Embryonic facial prominence (tissue), 1 donor: ENCODE measurements around the gene NFE2L3.
"Not testable (repeated sequence)": the region's sequence is repeated elsewhere in the genome, so short reads cannot be mapped to it uniquely, and the experiment has no call there.

Experiments used
- DNase-seq: peaks from one replicate; pipeline ENCODE4 v3.0.0-alpha.2; 2016; ENCODE audit errors: extremely low spot score

The NFE2L3 gene

GRCh38 chr7:26151953-26152781, at the start of gene NFE2L3:
Gene NFE2L3 (plus strand): TSS chr7:26152198. CDS start chr7:26152499, 301 bp downstream.
- no peak for DNase-seq

GRCh38 chr7:26103596-26103995, 48.4 kb upstream of the NFE2L3 start:
- no peak for DNase-seq

GRCh38 chr7:26105236-26105635, 46.8 kb upstream of the NFE2L3 start:
- DNase-seq: no peak

- DNase-seq: no peak
These were observed 46.1 kb upstream of the NFE2L3 start for GRCh38 chr7:26105931-26106330.

GRCh38 chr7:26112203-26112740, 39.7 kb upstream of the NFE2L3 start:
- DNase-seq: no peak

GRCh38 chr7:26115650-26116049, 36.3 kb upstream of the NFE2L3 start:
- no peak for DNase-seq

GRCh38 chr7:26117142-26117807, 34.7 kb upstream of the NFE2L3 start:
- DNase-seq: no peak

GRCh38 chr7:26117970-26118369, 34.0 kb upstream of the NFE2L3 start:
- DNase-seq: no peak

GRCh38 chr7:26122745-26123144, 29.3 kb upstream of the NFE2L3 start:
- DNase-seq: no peak

GRCh38 chr7:26124775-26125174, 27.2 kb upstream of the NFE2L3 start:
- DNase-seq: not testable (repeated sequence)

- DNase-seq: no peak
These were observed 24.6 kb upstream of the NFE2L3 start for GRCh38 chr7:26127411-26127810.

GRCh38 chr7:26131056-26131589, 20.9 kb upstream of the NFE2L3 start:
- DNase-seq: no peak

GRCh38 chr7:26135076-26135475, 16.9 kb upstream of the NFE2L3 start:
- no peak for DNase-seq

- DNase-seq: no peak
These were observed 16.4 kb upstream of the NFE2L3 start for GRCh38 chr7:26135551-26135950.

- DNase-seq: no peak
These were observed 15.2 kb upstream of the NFE2L3 start for GRCh38 chr7:26136831-26137230.

- DNase-seq: no peak
These were observed 11.6 kb upstream of the NFE2L3 start for GRCh38 chr7:26140380-26140779.

- no peak for DNase-seq
These were observed 10.9 kb upstream of the NFE2L3 start for GRCh38 chr7:26141077-26141476.

- no peak for DNase-seq
These were observed 8.5 kb upstream of the NFE2L3 start for GRCh38 chr7:26143298-26144048.

GRCh38 chr7:26144184-26145080, 7.6 kb upstream of the NFE2L3 start:
- no peak for DNase-seq

- DNase-seq: no peak
These were observed 6.8 kb upstream of the NFE2L3 start for GRCh38 chr7:26145238-26145637.

GRCh38 chr7:26147030-26147429, 5.0 kb upstream of the NFE2L3 start:
- no peak for DNase-seq
